Activated B cell treated with CpG ODN at 0.5 μM for 24 hours (primary cell): ENCODE results near the gene TXNL4A. TPM values are rescaled to one million over a fixed set of nuclear protein-coding genes. Genes with fewer than 3 reads are reported as not detected.

ENCODE experiments used
- ATAC-seq: fragments of 200-7000 bp; cut with Tn5 transposase; one replicate; pipeline ENCODE4 v1.10.0; 2021; ENCODE audit warnings: low read depth, mild to moderate bottlenecking, moderate library complexity
- CTCF ChIA-PET: fragments of 350-600 bp; sonication (Branson Sonifier 250); formaldehyde crosslinking; loops from one replicate; lab custom pipeline; 2021; ENCODE audit warnings: antibody characterized with exemption; lab: Charles Lee
- POLR2A ChIA-PET: fragments of 350-600 bp; sonication (Branson Sonifier 250); formaldehyde crosslinking; loops from one replicate; lab custom pipeline; 2021; ENCODE audit warnings: antibody characterized with exemption; lab: Charles Lee
- DNase-seq: peaks from one replicate; pipeline ENCODE4 v3.0.0; 2022
- H3K27ac Mint-ChIP-seq: one replicate; pipeline ENCODE4 v1.8.0; 2020; ENCODE audit warnings: mixed read lengths
- H3K27me3 Mint-ChIP-seq: one replicate; pipeline ENCODE4 v1.8.0; 2021; ENCODE audit warnings: mixed read lengths
- H3K36me3 Mint-ChIP-seq: one replicate; pipeline ENCODE4 v1.8.0; 2021; ENCODE audit warnings: low read depth, mixed read lengths
- H3K4me1 Mint-ChIP-seq: one replicate; pipeline ENCODE4 v1.8.0; 2021; ENCODE audit warnings: mixed read lengths
- H3K4me3 Mint-ChIP-seq: one replicate; pipeline ENCODE4 v1.8.0; 2020; ENCODE audit warnings: mild to moderate bottlenecking, mixed read lengths
- H3K9me3 Mint-ChIP-seq: one replicate; pipeline ENCODE4 v1.8.0; 2020; ENCODE audit warnings: mixed read lengths
- intact Hi-C: fragments of 100-400 bp; cut with micrococcal nuclease; formaldehyde crosslinking; loops from one replicate; pipeline ENCODE4 v1.15.1; 2024
- total RNA-seq: library from RNA; stranded (reverse); gene quantifications from 2 replicates; pipeline ENCODE4 v1.2.3, GENCODE V29; 2022
- TF ChIP-seq, protein P1 (sequence below): fragments of 200-600 bp; IDR thresholded peaks from one replicate; pipeline ENCODE4 v1.8.0; 2022; ENCODE audit warnings: antibody characterized with exemption, mild to moderate bottlenecking

TXNL4A gene
- total RNA-seq, 1 donor from 2014 or later = 94.7 TPM

DNA sequence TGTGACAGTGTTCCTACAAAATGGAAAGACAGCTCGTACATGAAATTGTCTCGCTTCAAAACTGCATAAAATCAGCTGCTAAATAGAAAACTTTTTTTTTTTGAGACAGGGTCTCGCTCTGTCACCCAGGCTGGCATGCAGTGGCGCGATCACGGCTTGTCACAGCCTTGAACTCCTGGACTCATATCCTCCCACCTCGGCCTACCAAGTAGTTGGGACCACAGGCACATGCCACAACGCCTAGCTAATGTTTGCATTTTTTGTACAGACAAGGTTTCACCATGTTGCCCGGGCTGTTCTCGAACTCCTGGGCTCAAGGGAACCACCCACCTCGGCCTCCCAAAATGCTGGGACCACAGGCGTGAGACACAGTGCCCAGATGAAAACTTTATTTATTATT lies 3.2 kb downstream of the TXNL4A start:
- TF ChIP-seq, protein P1, sequence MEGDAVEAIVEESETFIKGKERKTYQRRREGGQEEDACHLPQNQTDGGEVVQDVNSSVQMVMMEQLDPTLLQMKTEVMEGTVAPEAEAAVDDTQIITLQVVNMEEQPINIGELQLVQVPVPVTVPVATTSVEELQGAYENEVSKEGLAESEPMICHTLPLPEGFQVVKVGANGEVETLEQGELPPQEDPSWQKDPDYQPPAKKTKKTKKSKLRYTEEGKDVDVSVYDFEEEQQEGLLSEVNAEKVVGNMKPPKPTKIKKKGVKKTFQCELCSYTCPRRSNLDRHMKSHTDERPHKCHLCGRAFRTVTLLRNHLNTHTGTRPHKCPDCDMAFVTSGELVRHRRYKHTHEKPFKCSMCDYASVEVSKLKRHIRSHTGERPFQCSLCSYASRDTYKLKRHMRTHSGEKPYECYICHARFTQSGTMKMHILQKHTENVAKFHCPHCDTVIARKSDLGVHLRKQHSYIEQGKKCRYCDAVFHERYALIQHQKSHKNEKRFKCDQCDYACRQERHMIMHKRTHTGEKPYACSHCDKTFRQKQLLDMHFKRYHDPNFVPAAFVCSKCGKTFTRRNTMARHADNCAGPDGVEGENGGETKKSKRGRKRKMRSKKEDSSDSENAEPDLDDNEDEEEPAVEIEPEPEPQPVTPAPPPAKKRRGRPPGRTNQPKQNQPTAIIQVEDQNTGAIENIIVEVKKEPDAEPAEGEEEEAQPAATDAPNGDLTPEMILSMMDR = no peak
- Mint-ChIP-seq H3K36me3 (peaks cover 44% of the 10 kb centered on the region), H3K9me3 (no peaks in the 10 kb centered on the region), H3K27me3 (no peaks in the 10 kb centered on the region), H3K27ac (no peak overlapping the region), H3K4me3 (no peak overlapping the region), H3K4me1 (peaks cover 51% of the 10 kb centered on the region)
- no peak for DNase-seq
- intact Hi-C loops = loop anchor here (5.0 kb wide), 1 partner anchor 608 kb away; no protein-coding TSS in a partner anchor
- ChIA-PET CTCF (interaction anchor here (1.2 kb wide), 1 partner anchor 11 kb away, joined by 3 read pairs; no protein-coding TSS in a partner anchor), POLR2A (interaction anchor here (0.7 to 5.1 kb wide), 2 partner anchors 48 to 54 kb away, joined by 4 to 48 read pairs; partner anchors contain the start of gene RBFA)
- no peak for ATAC-seq

DNA sequence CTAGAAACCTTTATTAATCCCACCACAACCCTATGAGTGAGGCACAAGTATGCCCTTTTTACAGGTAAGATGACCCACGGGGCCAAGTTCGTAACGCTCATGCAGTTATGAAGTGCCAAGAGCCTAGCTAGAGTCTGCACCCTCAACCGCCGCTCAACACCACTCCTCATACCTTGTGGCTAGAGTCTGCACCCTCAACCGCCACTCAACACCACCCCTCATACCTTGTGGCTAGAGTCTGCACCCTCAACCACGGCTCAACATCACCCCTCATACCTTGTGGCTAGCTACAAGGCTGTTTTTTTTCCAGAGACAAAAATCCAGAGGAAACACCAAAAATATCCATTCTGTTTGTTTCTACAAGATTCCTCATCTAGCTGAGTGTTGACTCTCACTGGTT lies 4.6 kb downstream of the TXNL4A start:
- H3K4me3 Mint-ChIP-seq = no peak overlapping the region
- intact Hi-C loops = no loop called here
- TF ChIP-seq, protein P1 = no peak
- ChIA-PET POLR2A (no interaction called here), CTCF (no interaction called here)
- ATAC-seq = no peak
- H3K27ac Mint-ChIP-seq = peak overlapping the region; percentile 42
- no peaks in the 10 kb centered on the region for H3K27me3 Mint-ChIP-seq
- no peaks in the 10 kb centered on the region for H3K9me3 Mint-ChIP-seq
- no peak for DNase-seq
- peaks cover 51% of the 10 kb centered on the region for H3K4me1 Mint-ChIP-seq
- H3K36me3 Mint-ChIP-seq = peaks cover 53% of the 10 kb centered on the region

DNA sequence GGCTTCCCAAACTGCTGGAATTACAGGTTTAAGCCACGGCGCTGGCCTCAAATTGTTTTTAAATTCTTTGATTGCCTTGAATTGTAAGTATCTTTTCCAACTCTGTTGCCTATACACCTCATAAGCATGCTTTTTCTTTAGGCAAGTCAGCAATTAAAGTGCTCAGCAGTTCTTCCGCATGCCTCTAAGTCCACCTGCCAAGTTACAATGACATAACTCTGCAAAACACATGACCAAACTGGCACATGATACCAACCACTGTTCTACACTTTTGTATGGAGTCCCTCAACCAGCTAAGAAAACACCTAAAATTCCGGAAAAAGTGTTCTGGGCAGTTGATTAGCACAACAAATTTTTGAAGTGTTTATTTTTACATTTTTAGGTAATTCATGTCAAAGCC lies 5.1 kb downstream of the TXNL4A start:
- intact Hi-C loops = no loop called here
- peaks cover 52% of the 10 kb centered on the region for H3K36me3 Mint-ChIP-seq
- no peaks in the 10 kb centered on the region for H3K9me3 Mint-ChIP-seq
- DNase-seq (no peak), ATAC-seq (no peak)
- CTCF ChIA-PET = no interaction called here
- TF ChIP-seq, protein P1 = no peak
- no peak overlapping the region for H3K4me3 Mint-ChIP-seq
- no peaks in the 10 kb centered on the region for H3K27me3 Mint-ChIP-seq
- POLR2A ChIA-PET = no interaction called here
- peaks cover 51% of the 10 kb centered on the region for H3K4me1 Mint-ChIP-seq
- H3K27ac Mint-ChIP-seq = no peak overlapping the region

DNA sequence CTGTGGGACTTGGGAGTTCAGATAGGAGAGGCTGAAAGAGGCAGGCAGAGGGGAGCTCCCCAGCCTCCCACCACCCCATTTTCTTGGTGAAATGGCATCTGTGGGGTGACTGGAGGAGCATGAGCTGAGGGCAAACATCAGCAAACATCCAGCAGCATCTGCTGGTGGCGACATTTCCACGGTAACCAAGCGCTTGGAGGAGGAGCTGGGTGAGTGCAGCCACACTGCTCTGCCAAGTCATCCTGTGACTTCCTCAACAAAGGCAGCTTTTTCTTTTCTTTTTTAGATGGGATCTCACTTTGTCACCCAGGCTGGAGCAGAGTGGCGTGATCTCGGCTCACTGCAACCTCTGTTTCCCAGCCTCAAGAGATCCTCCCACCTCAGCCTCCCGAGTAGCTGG lies 5.6 kb downstream of the TXNL4A start:
- Mint-ChIP-seq H3K4me3 (no peak overlapping the region), H3K4me1 (peaks cover 53% of the 10 kb centered on the region), H3K36me3 (peaks cover 55% of the 10 kb centered on the region), H3K27me3 (no peaks in the 10 kb centered on the region), H3K27ac (no peak overlapping the region), H3K9me3 (no peaks in the 10 kb centered on the region)
- ATAC-seq = peak; percentile 31
- POLR2A ChIA-PET = interaction anchor here (1.5 kb wide), 1 partner anchor 50 kb away, joined by 3 read pairs; no protein-coding TSS in a partner anchor
- intact Hi-C loops = no loop called here
- TF ChIP-seq, protein P1 = no peak
- CTCF ChIA-PET = no interaction called here
- no peak for DNase-seq

DNA sequence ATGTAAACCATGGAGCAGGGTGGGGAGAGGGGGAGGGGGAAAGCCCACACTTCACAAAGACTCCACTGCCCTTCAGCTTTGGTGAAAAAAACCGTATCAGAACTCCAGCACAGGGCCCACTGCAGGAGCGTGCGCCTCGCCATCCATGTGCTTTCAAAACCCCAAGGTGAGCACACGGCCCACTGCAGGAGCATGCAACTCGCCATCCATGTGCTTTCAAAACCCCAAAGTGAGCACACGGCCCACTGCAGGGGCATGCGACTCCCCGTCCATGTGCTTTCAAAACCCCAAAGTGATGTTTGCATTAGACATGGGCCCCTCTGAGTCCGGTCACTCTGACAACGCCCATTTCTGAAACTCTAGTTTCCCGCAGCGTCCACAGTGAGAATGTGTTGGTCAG lies 7.8 kb downstream of the TXNL4A start:
- H3K36me3 Mint-ChIP-seq = peaks cover 67% of the 10 kb centered on the region
- intact Hi-C loops = no loop called here
- peaks cover 37% of the 10 kb centered on the region for H3K4me1 Mint-ChIP-seq
- H3K27ac Mint-ChIP-seq = no peak overlapping the region
- no peaks in the 10 kb centered on the region for H3K27me3 Mint-ChIP-seq
- H3K9me3 Mint-ChIP-seq = no peaks in the 10 kb centered on the region
- ChIA-PET CTCF (no interaction called here), POLR2A (no interaction called here)
- TF ChIP-seq, protein P1 = no peak
- ATAC-seq (no peak), DNase-seq (no peak)
- no peak overlapping the region for H3K4me3 Mint-ChIP-seq
